MM.1S (cell line): ENCODE measurements around the gene CNNM2.

Experiments
- DNase-seq: peaks from one replicate; pipeline ENCODE4 v3.0.0-alpha.2; 2015
- H2AFZ ChIP-seq: fragments of 300-600 bp; sonication (generic); 2 replicates; pipeline ENCODE4 v1.6.0; 2016; ENCODE audit warnings: antibody characterized with exemption, low read length
- H3F3A ChIP-seq: fragments of 300-600 bp; sonication (generic); 2 replicates; pipeline ENCODE4 v1.6.1; 2016; ENCODE audit warnings: mild to moderate bottlenecking, antibody characterized with exemption, low read length, moderate library complexity, mixed read lengths; ENCODE audit not compliant: insufficient read depth
- H3K27ac ChIP-seq: fragments of 300-600 bp; sonication (generic); 2 replicates; pipeline ENCODE4 v1.5.1; 2016; ENCODE audit warnings: mild to moderate bottlenecking, low read length
- H3K27me3 ChIP-seq: fragments of 300-600 bp; sonication (generic); replicated peaks from 2 replicates; pipeline ENCODE4 v1.6.0; 2016; ENCODE audit warnings: low read length; ENCODE audit not compliant: insufficient read depth
- H3K36me3 ChIP-seq: fragments of 300-600 bp; sonication (generic); replicated peaks from 2 replicates; pipeline ENCODE4 v1.6.1; 2016; ENCODE audit warnings: mild to moderate bottlenecking, low read length, mixed read lengths; ENCODE audit not compliant: insufficient read depth
- H3K4me1 ChIP-seq: fragments of 300-600 bp; sonication (generic); 2 replicates; pipeline ENCODE4 v1.6.1; 2016; ENCODE audit warnings: low read length, mixed read lengths
- H3K4me2 ChIP-seq: fragments of 300-600 bp; sonication (generic); 2 replicates; pipeline ENCODE4 v1.6.0; 2016; ENCODE audit warnings: low read depth, low read length
- H3K4me3 ChIP-seq: fragments of 300-600 bp; sonication (generic); 2 replicates; pipeline ENCODE4 v1.5.1; 2016; ENCODE audit warnings: low read length, mixed read lengths
- H3K79me2 ChIP-seq: fragments of 300-600 bp; sonication (generic); 2 replicates; pipeline ENCODE4 v1.6.1; 2016; ENCODE audit warnings: mixed run types, low read length, mixed read lengths
- H3K9ac ChIP-seq: fragments of 300-600 bp; sonication (generic); 2 replicates; pipeline ENCODE4 v1.6.1; 2016; ENCODE audit warnings: low read length, mixed read lengths
- H3K9me2 ChIP-seq: fragments of 300-600 bp; sonication (generic); replicated peaks from 2 replicates; pipeline ENCODE4 v1.6.1; 2016; ENCODE audit warnings: mild to moderate bottlenecking, low read length, mixed read lengths; ENCODE audit not compliant: insufficient read depth
- H3K9me3 ChIP-seq: fragments of 300-600 bp; sonication (generic); replicated peaks from 2 replicates; pipeline ENCODE4 v1.6.1; 2016; ENCODE audit warnings: mild to moderate bottlenecking, low read length, mixed read lengths; ENCODE audit not compliant: insufficient read depth
- H4K20me1 ChIP-seq: fragments of 300-600 bp; sonication (generic); 2 replicates; pipeline ENCODE4 v1.6.1; 2016; ENCODE audit warnings: mild to moderate bottlenecking, low read length, moderate library complexity, mixed read lengths; ENCODE audit not compliant: insufficient read depth
- CTCF ChIP-seq: fragments of 300-600 bp; sonication (generic); IDR thresholded peaks from 2 replicates; pipeline ENCODE4 v1.5.1; 2016; ENCODE audit warnings: antibody characterized with exemption, low read length, mixed read lengths
- EZH2 ChIP-seq: fragments of 300-600 bp; sonication (generic); optimal IDR thresholded peaks from 2 replicates; pipeline ENCODE3; 2017; ENCODE audit warnings: low read depth, mild to moderate bottlenecking, antibody characterized with exemption, low read length, mixed read lengths
- EZH2phosphoT487 ChIP-seq: fragments of 300-600 bp; sonication (generic); IDR thresholded peaks from 2 replicates; pipeline ENCODE4 v1.6.1; 2018; ENCODE audit warnings: antibody characterized with exemption, low read length

The CNNM2 gene

GRCh38 chr10:102900006-102900405 is 18.1 kb upstream of the CNNM2 start:
- no peaks in the 10 kb centered on the region for H4K20me1 ChIP-seq
- H3K4me1 ChIP-seq: 0 out of 2 replicates have a peak, but pooled peaks cover 6% of the 10 kb centered on the region
- no peaks in the 10 kb centered on the region for H3F3A ChIP-seq
- H3K79me2 ChIP-seq: no peaks in the 10 kb centered on the region
- no peak for TF ChIP-seq EZH2phosphoT487
- no peak for TF ChIP-seq EZH2
- TF ChIP-seq CTCF: no peak
- no peak for DNase-seq
- H3K4me2 ChIP-seq: no peak overlapping the region
- no peak overlapping the region for H3K27ac ChIP-seq
- no peak overlapping the region for H2AFZ ChIP-seq
- no peak overlapping the region for H3K9ac ChIP-seq
- no peaks in the 10 kb centered on the region for H3K36me3 ChIP-seq
- H3K9me3 ChIP-seq: no peaks in the 10 kb centered on the region
- H3K9me2 ChIP-seq: no peaks in the 10 kb centered on the region
- H3K27me3 ChIP-seq: no peaks in the 10 kb centered on the region
- H3K4me3 ChIP-seq: no peak overlapping the region

- no peak overlapping the region for H3K4me2 ChIP-seq
- no peak overlapping the region for H3K4me3 ChIP-seq
- no peaks in the 10 kb centered on the region for H3K9me3 ChIP-seq
- H3K9ac ChIP-seq: no peak overlapping the region
- DNase-seq: no peak
- TF ChIP-seq CTCF (no peak), EZH2 (no peak), EZH2phosphoT487 (no peak)
- H3K4me1 ChIP-seq: 0 out of 2 replicates have a peak, but pooled peaks cover 6% of the 10 kb centered on the region
- H2AFZ ChIP-seq: no peak overlapping the region
- no peaks in the 10 kb centered on the region for H3K27me3 ChIP-seq
- H4K20me1 ChIP-seq: no peaks in the 10 kb centered on the region
- H3K9me2 ChIP-seq: no peaks in the 10 kb centered on the region
- no peaks in the 10 kb centered on the region for H3K36me3 ChIP-seq
- H3K27ac ChIP-seq: no peak overlapping the region
- H3F3A ChIP-seq: no peaks in the 10 kb centered on the region
- H3K79me2 ChIP-seq: no peaks in the 10 kb centered on the region
These were observed 13.7 kb upstream of the CNNM2 start for GRCh38 chr10:102904346-102904745.

- DNase-seq: no peak
- Histone ChIP-seq H3K36me3 (no peaks in the 10 kb centered on the region), H3K9me3 (no peaks in the 10 kb centered on the region), H4K20me1 (no peaks in the 10 kb centered on the region), H3K9me2 (no peaks in the 10 kb centered on the region), H3K4me3 (no peak overlapping the region), H3K27me3 (no peaks in the 10 kb centered on the region), H3K4me1 (0 out of 2 replicates have a peak, but pooled peaks cover 6% of the 10 kb centered on the region), H2AFZ (no peak overlapping the region), H3K4me2 (no peak overlapping the region), H3K79me2 (no peaks in the 10 kb centered on the region), H3F3A (no peaks in the 10 kb centered on the region), H3K27ac (no peak overlapping the region), H3K9ac (no peak overlapping the region)
- TF ChIP-seq EZH2phosphoT487 (no peak), CTCF (no peak), EZH2 (no peak)
These were observed 11.6 kb upstream of the CNNM2 start for GRCh38 chr10:102906507-102906906.
